ENCODE data around the gene ZSWIM1.

The ZSWIM1 gene

DNA sequence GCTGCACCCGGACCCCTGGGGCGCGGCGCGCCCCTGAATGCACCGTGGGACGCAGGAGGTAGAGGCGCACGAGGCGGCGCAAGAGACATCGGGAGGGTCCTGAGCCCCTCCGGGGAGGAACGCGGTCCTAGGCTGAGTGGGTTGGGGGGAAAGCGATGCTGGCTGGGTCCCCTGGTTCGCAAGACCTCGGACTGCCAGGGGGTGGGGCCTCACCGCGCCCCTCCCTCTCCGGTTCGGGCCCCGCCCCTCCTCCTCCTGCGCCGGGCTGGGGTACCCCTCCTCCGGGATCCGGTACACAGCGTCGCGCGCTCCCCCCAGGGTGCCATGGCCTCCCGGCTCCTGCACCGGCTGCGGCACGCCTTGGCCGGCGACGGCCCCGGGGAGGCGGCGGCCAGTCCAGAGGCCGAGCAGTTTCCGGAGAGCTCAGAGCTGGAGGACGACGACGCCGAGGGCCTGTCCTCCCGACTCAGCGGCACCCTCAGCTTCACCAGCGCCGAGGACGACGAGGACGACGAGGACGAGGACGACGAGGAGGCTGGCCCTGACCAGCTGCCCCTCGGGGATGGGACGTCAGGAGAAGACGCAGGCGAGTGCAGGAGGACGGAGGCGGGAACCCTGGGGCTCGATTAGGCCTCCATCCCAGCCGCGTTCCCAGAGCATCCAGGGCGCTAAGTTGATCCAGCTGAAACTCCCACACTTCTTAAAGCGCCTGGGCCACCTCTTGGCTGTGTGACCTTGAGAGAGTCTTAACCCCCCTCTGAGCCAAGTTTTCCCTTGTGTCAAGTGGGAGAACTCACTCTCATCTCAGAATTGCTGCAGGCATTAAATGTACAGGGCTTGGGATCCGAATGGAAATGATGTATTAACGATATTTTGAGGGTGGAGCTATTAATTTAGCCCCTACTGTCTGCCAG is 46.9 kb upstream of the ZSWIM1 start:
- no peak for TF ChIP-seq POLR2AphosphoS5 (IDR thresholded peaks at IDR 0.05; ENCODE audit: low read depth)
- TF ChIP-seq, protein P1, sequence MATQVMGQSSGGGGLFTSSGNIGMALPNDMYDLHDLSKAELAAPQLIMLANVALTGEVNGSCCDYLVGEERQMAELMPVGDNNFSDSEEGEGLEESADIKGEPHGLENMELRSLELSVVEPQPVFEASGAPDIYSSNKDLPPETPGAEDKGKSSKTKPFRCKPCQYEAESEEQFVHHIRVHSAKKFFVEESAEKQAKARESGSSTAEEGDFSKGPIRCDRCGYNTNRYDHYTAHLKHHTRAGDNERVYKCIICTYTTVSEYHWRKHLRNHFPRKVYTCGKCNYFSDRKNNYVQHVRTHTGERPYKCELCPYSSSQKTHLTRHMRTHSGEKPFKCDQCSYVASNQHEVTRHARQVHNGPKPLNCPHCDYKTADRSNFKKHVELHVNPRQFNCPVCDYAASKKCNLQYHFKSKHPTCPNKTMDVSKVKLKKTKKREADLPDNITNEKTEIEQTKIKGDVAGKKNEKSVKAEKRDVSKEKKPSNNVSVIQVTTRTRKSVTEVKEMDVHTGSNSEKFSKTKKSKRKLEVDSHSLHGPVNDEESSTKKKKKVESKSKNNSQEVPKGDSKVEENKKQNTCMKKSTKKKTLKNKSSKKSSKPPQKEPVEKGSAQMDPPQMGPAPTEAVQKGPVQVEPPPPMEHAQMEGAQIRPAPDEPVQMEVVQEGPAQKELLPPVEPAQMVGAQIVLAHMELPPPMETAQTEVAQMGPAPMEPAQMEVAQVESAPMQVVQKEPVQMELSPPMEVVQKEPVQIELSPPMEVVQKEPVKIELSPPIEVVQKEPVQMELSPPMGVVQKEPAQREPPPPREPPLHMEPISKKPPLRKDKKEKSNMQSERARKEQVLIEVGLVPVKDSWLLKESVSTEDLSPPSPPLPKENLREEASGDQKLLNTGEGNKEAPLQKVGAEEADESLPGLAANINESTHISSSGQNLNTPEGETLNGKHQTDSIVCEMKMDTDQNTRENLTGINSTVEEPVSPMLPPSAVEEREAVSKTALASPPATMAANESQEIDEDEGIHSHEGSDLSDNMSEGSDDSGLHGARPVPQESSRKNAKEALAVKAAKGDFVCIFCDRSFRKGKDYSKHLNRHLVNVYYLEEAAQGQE (IDR thresholded peaks at IDR 0.05; ENCODE audit: insufficient replicate concordance, low read depth), result no peak
- no peak for TF ChIP-seq GABPA (IDR thresholded peaks at IDR 0.05; ENCODE audit: low read depth)
- no peak for TF ChIP-seq SPI1 (IDR thresholded peaks at IDR 0.05; ENCODE audit: borderline replicate concordance, low read depth)
- TF ChIP-seq, protein P2, sequence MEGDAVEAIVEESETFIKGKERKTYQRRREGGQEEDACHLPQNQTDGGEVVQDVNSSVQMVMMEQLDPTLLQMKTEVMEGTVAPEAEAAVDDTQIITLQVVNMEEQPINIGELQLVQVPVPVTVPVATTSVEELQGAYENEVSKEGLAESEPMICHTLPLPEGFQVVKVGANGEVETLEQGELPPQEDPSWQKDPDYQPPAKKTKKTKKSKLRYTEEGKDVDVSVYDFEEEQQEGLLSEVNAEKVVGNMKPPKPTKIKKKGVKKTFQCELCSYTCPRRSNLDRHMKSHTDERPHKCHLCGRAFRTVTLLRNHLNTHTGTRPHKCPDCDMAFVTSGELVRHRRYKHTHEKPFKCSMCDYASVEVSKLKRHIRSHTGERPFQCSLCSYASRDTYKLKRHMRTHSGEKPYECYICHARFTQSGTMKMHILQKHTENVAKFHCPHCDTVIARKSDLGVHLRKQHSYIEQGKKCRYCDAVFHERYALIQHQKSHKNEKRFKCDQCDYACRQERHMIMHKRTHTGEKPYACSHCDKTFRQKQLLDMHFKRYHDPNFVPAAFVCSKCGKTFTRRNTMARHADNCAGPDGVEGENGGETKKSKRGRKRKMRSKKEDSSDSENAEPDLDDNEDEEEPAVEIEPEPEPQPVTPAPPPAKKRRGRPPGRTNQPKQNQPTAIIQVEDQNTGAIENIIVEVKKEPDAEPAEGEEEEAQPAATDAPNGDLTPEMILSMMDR (IDR thresholded peaks at IDR 0.05; ENCODE audit: insufficient read depth, low read length), result no peak
- Histone ChIP-seq H3K27ac (replicated peaks) (peak overlapping the region; percentile 51), H3K27me3 (ENCODE audit: insufficient read depth, poor library complexity, severe bottlenecking) (no peaks in the 10 kb centered on the region), H3K4me3 (replicated peaks; ENCODE audit: insufficient read depth, low read length) (peak overlapping the region; percentile 57)
- DNase-seq (ENCODE audit: low read depth in 1 of 2, low spot score in 1 of 2), result no peak

DNA sequence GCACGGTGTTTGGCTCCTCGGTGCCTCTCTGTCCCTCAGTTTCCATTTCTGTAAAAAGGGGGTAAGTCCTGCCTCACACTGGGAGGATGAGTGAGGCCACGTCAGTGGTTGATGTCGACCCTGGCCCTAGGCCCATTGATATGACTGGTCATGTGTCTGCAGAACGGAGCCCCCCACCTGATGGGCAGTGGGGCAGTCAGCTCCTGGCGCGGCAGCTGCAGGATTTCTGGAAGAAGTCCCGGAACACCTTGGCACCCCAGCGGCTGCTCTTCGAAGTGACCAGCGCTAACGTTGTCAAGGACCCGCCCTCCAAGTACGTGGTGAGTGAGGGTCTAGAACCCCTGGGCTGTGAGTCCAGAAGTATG is 46.2 kb upstream of the ZSWIM1 start:
- H3K27me3 ChIP-seq (ENCODE audit: insufficient read depth, poor library complexity, severe bottlenecking), result no peaks in the 10 kb centered on the region
- no peak for DNase-seq (ENCODE audit: low read depth in 1 of 2, low spot score in 1 of 2)
- H3K4me3 ChIP-seq (replicated peaks; ENCODE audit: insufficient read depth, low read length), result no peak overlapping the region
- TF ChIP-seq GABPA (IDR thresholded peaks at IDR 0.05; ENCODE audit: low read depth), result no peak
- TF ChIP-seq, protein P2 (IDR thresholded peaks at IDR 0.05; ENCODE audit: insufficient read depth, low read length), result no peak
- no peak for TF ChIP-seq POLR2AphosphoS5 (IDR thresholded peaks at IDR 0.05; ENCODE audit: low read depth)
- TF ChIP-seq SPI1 (IDR thresholded peaks at IDR 0.05; ENCODE audit: borderline replicate concordance, low read depth), result no peak
- H3K27ac ChIP-seq (replicated peaks), result peak overlapping the region; percentile 6; the same call in 1 of the 2 replicates

DNA sequence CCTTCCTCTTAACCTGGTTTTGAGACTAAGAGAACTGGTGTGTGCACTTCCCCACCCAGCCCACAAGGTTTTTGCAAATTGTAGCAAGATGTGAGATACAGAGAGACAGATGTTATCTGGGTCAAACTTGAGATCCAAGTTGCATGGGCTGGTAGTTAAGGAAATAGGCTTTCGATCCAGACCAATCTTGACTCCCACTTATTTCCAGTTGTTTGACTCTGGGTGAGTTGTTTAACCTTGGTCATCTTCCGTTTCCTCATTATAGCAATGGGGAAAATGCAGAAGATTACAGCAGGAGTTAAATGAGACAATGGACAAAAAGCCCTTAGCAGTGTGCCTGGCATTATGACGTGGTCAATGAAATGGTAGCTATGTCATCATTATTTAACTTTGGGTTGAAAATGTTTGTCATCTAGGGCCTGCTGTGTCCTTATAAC is 45.7 kb upstream of the ZSWIM1 start:
- Histone ChIP-seq H3K27me3 (ENCODE audit: insufficient read depth, poor library complexity, severe bottlenecking) (no peaks in the 10 kb centered on the region), H3K27ac (replicated peaks) (peak overlapping the region; percentile 6; the same call in 1 of the 2 replicates), H3K4me3 (replicated peaks; ENCODE audit: insufficient read depth, low read length) (no peak overlapping the region)
- peak in 1 of 2 experiments; percentile 56 for DNase-seq (ENCODE audit: low read depth in 1 of 2, low spot score in 1 of 2)
- peak; percentile 83 for TF ChIP-seq SPI1 (IDR thresholded peaks at IDR 0.05; ENCODE audit: borderline replicate concordance, low read depth)
- TF ChIP-seq, protein P1 (IDR thresholded peaks at IDR 0.05; ENCODE audit: insufficient replicate concordance, low read depth), result no peak
- TF ChIP-seq, protein P2 (IDR thresholded peaks at IDR 0.05; ENCODE audit: insufficient read depth, low read length), result no peak
- TF ChIP-seq POLR2AphosphoS5 (IDR thresholded peaks at IDR 0.05; ENCODE audit: low read depth), result no peak

All from HL-60 (cell line).